T-helper 1 cell treated with Interleukin-12 subunit alpha and Interleukin-12 subunit beta and Interleukin-4 antibody, amounts not matched to agents 30 ng/mL and 1 ng/mL, for 36 hours (primary cell): ENCODE measurements around the gene POLG. TPM values are rescaled to one million over a fixed set of nuclear protein-coding genes. Genes with fewer than 3 reads are reported as not detected.

ENCODE experiments used
- intact Hi-C: fragments of 100-400 bp; cut with micrococcal nuclease; formaldehyde crosslinking; loops from one replicate; pipeline ENCODE4 v1.15.1; 2024
- total RNA-seq: library from RNA; stranded (reverse); gene quantifications from 2 replicates; pipeline ENCODE4 v1.2.3, GENCODE V29; 2022

Gene POLG
- total RNA-seq, 1 donor from 2014 or later = 127 TPM

- intact Hi-C loops = loop anchor here (1.0 to 2.0 kb wide), 6 partner anchors 23 to 198 kb away; no protein-coding TSS in a partner anchor
These were observed 23.8 kb upstream of the POLG start for GRCh38 chr15:89358435-89358754.

GRCh38 chr15:89356634-89357298 is 22.1 kb upstream of the POLG start:
- intact Hi-C loops = no loop called here

GRCh38 chr15:89353991-89354390 is 19.4 kb upstream of the POLG start:
- intact Hi-C loops = no loop called here

GRCh38 chr15:89352476-89352875 is 17.9 kb upstream of the POLG start:
- intact Hi-C loops = no loop called here

GRCh38 chr15:89349206-89349558 is 14.6 kb upstream of the POLG start:
- intact Hi-C loops = no loop called here

- intact Hi-C loops = no loop called here
These were observed 12.1 kb upstream of the POLG start for GRCh38 chr15:89346516-89347231.

GRCh38 chr15:89345248-89345647 is 10.6 kb upstream of the POLG start:
- intact Hi-C loops = no loop called here

GRCh38 chr15:89342840-89343239 is 8.2 kb upstream of the POLG start:
- intact Hi-C loops = no loop called here

DNA sequence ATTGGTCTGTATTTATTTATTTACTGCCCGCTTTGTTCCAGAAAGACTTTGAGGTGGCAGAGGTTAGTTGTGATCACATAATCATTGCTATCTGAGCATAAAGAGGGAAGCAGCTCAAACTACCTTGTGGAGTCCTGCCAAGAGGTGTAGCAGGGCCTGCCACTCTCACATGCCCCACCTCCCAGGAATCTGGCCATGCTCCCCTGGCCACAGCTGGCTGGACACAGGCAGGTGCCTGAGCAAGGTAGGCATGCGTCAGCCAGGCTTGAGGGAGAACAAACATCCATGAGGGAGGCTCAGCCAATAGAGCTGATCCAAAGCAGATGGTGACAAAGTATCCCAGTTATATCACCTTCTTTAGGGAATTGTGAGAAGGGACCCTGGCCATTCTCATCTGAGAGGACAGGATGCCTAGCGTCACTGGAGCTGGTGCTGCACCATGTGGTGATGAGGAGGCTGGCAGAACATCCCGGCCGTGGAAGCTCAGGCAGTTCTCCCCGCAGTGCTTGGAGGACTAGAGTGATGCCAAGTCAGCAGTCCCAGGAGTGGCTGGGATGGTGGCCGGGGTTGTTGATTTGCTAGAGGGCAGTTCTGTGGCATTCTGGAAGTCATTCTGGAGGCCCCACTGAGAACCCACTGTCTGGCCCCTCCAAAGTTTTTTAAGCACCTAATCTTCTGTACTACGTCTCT is 6.8 kb upstream of the POLG start:
- intact Hi-C loops = no loop called here

- intact Hi-C loops = no loop called here
These were observed 5.9 kb upstream of the POLG start for GRCh38 chr15:89340573-89340972.

- intact Hi-C loops = loop anchor here (5.0 to 10.0 kb wide), 5 partner anchors 417 to 897 kb away; partner anchors contain the start of genes CIB1, DET1, GDPGP1 and HAPLN3
These were observed 3.4 kb upstream of the POLG start for GRCh38 chr15:89338036-89338435.

GRCh38 chr15:89335298-89336041 is 846 bp upstream of the POLG start:
- intact Hi-C loops = loop anchor here (1.0 to 10.0 kb wide), 10 partner anchors 23 to 899 kb away; partner anchors contain the start of genes ABHD2, CIB1, DET1 and GDPGP1

GRCh38 chr15:89333959-89334509 is 590 bp downstream of the POLG start:
- intact Hi-C loops = loop anchor here (1.0 to 10.0 kb wide), 11 partner anchors 67 to 1601 kb away; partner anchors contain the start of genes AEN, CIB1, DET1 and GDPGP1

DNA sequence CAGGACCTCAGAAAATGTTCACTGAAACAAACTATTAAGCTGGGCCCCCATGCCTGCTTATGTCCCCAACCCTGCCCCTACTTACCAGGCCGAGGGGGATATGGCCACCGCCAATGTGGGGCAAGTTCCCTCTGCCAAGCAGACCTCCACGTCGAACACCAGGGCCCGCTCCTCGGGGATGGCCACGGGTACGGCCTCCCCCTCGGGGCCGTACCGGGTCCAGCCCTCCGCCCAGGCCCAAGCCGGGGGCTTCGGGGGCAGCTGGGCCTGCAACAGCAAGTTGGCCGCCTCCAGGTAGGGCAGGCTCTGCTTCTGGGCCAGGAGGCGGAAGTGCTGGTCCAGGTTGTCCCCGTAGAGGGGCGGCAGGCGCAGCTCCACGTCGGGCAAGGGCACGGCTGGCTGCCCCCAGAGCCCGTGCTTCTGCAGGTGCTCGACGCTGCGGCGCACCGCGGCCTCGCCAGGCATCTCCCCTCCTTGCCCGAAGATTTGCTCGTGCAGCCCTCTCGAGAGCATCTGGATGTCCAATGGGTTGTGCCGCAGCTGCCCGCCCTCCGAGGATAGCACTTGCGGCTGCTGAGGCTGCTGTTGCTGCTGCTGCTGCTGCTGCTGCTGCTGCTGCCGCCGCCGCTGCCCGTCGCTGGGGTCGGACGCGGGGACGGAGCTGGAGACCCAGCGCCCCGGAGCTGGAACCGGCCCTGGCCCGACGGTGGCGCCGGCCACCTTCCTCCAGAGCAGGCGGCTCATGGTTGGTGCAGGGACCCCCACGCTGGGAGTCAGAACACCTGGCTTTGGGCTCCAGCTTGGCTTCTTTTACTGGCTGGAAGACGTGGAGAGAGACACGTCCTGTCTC is 1.4 kb downstream of the POLG start:
- intact Hi-C loops = loop anchor here (5.0 to 10.0 kb wide), 5 partner anchors 422 to 902 kb away; partner anchors contain the start of genes AEN, CIB1, DET1 and GDPGP1

- intact Hi-C loops = loop anchor here (5.0 to 10.0 kb wide), 5 partner anchors 422 to 902 kb away; partner anchors contain the start of genes AEN, CIB1, DET1 and GDPGP1
These were observed 2.2 kb downstream of the POLG start for GRCh38 chr15:89332446-89332845.

GRCh38 chr15:89330881-89331595 is 3.6 kb downstream of the POLG start:
- intact Hi-C loops = loop anchor here (5.0 to 10.0 kb wide), 5 partner anchors 424 to 904 kb away; partner anchors contain the start of genes AEN, CIB1, DET1 and GDPGP1

- intact Hi-C loops = loop anchor here (5.0 to 10.0 kb wide), 5 partner anchors 425 to 905 kb away; partner anchors contain the start of genes AEN, CIB1, DET1 and GDPGP1
These were observed 4.5 kb downstream of the POLG start for GRCh38 chr15:89330119-89330518.

DNA sequence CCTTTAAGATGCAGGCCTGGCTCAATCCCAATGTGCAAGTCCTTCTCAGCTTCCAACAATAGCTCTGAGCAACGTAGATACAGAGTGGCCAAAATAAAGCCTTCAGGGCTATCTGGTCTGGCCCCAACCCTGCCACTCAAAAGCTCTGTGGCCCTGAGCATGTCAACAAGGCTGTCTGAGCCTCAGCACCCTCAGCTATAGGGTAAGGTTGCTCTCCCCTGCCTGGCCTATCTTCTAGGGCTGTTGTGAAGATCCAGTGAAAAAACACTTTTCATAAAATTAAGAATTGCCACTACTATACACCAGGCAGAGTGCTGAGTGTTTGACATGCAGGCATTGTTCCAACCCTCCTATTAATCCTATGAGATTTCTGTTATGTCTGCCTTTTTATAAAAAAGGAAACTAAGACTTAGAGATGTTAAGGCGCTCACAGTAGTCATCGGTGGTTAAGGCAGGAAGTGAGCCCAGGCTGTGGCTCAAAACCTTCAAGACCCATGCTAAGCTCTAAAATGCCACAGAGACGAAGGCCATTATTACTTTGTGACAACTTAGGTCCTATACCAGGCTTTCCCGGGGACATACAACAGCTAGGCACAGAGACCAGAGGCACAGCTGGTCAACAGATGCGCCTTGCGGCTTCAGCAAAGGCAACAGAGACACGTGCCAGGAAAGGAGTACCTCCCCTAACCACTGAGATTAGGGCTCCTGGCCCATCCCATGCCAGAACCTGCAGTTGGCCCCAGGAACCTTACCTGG is 5.1 kb downstream of the POLG start:
- intact Hi-C loops = loop anchor here (2.0 to 10.0 kb wide), 6 partner anchors 23 to 905 kb away; partner anchors contain the start of genes AEN, CIB1, DET1 and GDPGP1
